LNCaP clone FGC (cell line): ENCODE measurements around the gene ATAD5.
A peak's percentile ranks its signal among the peaks of the same experiment; 100 is the strongest.
"Not testable (repeated sequence)": the region's sequence is repeated elsewhere in the genome, so short reads cannot be mapped to it uniquely, and the experiment has no call there.

Experiments used
- DNase-seq: peaks from one replicate; pipeline ENCODE4 v3.0.0-alpha.2; 2011; ENCODE audit warnings: low read depth
- H3K4me3 ChIP-seq: 2 replicates; pipeline ENCODE4 v1.5.1; 2011; ENCODE audit warnings: mild to moderate bottlenecking, low read depth, low read length, control low read depth
- CTCF ChIP-seq: IDR thresholded peaks from 2 replicates; pipeline ENCODE4 v1.5.1; 2012; ENCODE audit warnings: mild to moderate bottlenecking; ENCODE audit not compliant: control insufficient read depth, insufficient read depth; ENCODE audit errors: extremely low read depth

Gene ATAD5

GRCh38 chr17:30922235-30923030 lies 90.7 kb downstream of the ATAD5 start:
- peak overlapping the region; percentile 46 for H3K4me3 ChIP-seq
- TF ChIP-seq CTCF, result no peak
- DNase-seq, result no peak

GRCh38 chr17:30924341-30924740 lies 92.6 kb downstream of the ATAD5 start:
- H3K4me3 ChIP-seq, result no peak overlapping the region
- TF ChIP-seq CTCF, result no peak
- DNase-seq, result no peak

- no peak for DNase-seq
- no peak for TF ChIP-seq CTCF
- H3K4me3 ChIP-seq, result no peak overlapping the region
These were observed 94.8 kb downstream of the ATAD5 start for GRCh38 chr17:30926516-30926915.

- no peak for TF ChIP-seq CTCF
- no peak for DNase-seq
- H3K4me3 ChIP-seq, result no peak overlapping the region
These were observed 96.0 kb downstream of the ATAD5 start for GRCh38 chr17:30927756-30928155.

GRCh38 chr17:30928584-30928983 lies 96.8 kb downstream of the ATAD5 start:
- no peak for DNase-seq
- no peak for TF ChIP-seq CTCF
- no peak overlapping the region for H3K4me3 ChIP-seq

GRCh38 chr17:30929081-30929633 lies 97.4 kb downstream of the ATAD5 start:
- TF ChIP-seq CTCF, result no peak
- DNase-seq, result no peak

GRCh38 chr17:30929861-30930260 lies 98.1 kb downstream of the ATAD5 start:
- DNase-seq, H3K4me3 ChIP-seq: not testable (repeated sequence)

More at GRCh38 chr17:30929081-30929633, 97.4 kb downstream of the ATAD5 start:
- H3K4me3 ChIP-seq, result no peak overlapping the region
